Retinal pigment epithelial cell (primary cell): ENCODE measurements around the gene BACE2.
"Not testable (repeated sequence)": the region's sequence is repeated elsewhere in the genome, so short reads cannot be mapped to it uniquely, and the experiment has no call there.

Source experiments
- DNase-seq: peaks from one replicate; pipeline ENCODE4 v3.0.0-alpha.2; 2010; ENCODE audit warnings: low read depth
- H3K4me3 ChIP-seq: 2 replicates; pipeline ENCODE4 v1.5.1; 2011; ENCODE audit warnings: mild to moderate bottlenecking, low read length, control low read depth, moderate library complexity
- TF ChIP-seq, protein P1 (sequence below): conservative IDR thresholded peaks from 2 replicates; pipeline ENCODE4 v1.5.1; 2011; ENCODE audit warnings: low read depth, low read length, control low read depth, inconsistent platforms

Gene BACE2

DNA sequence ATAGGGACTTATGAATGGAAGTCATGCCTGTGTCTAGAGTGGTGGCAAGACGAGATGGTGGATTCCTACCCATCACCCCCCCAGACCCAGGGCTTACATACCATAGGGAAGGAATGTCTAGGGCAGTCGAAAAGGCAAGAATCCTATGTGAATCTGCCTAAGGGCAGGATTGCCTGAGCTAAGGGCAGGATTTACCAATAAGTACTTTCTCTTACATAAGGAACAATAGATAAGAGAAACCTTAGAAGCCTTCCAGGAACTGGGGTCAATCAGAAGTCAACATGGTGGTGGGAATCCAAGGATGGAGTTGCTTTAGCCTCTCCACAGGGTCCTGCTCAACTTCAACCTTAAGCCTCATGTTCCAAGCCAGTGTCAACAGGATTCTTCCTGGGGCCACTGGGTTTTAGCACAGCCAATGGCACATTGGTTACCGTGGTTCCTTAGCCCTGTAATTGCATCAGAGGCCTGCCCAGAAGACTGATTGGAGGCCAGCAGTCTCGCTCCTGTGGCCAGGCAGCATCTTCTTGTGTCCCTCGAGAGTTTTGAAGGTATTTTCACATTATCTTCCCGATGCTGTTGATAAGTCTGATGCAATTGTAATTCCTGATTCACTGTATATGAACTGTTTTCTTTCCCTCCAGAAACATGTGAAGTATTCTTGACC, 20.7 kb downstream of the BACE2 start:
- DNase-seq, result no peak
- TF ChIP-seq, protein P1, sequence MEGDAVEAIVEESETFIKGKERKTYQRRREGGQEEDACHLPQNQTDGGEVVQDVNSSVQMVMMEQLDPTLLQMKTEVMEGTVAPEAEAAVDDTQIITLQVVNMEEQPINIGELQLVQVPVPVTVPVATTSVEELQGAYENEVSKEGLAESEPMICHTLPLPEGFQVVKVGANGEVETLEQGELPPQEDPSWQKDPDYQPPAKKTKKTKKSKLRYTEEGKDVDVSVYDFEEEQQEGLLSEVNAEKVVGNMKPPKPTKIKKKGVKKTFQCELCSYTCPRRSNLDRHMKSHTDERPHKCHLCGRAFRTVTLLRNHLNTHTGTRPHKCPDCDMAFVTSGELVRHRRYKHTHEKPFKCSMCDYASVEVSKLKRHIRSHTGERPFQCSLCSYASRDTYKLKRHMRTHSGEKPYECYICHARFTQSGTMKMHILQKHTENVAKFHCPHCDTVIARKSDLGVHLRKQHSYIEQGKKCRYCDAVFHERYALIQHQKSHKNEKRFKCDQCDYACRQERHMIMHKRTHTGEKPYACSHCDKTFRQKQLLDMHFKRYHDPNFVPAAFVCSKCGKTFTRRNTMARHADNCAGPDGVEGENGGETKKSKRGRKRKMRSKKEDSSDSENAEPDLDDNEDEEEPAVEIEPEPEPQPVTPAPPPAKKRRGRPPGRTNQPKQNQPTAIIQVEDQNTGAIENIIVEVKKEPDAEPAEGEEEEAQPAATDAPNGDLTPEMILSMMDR, result no peak
- no peak overlapping the region for H3K4me3 ChIP-seq

DNA sequence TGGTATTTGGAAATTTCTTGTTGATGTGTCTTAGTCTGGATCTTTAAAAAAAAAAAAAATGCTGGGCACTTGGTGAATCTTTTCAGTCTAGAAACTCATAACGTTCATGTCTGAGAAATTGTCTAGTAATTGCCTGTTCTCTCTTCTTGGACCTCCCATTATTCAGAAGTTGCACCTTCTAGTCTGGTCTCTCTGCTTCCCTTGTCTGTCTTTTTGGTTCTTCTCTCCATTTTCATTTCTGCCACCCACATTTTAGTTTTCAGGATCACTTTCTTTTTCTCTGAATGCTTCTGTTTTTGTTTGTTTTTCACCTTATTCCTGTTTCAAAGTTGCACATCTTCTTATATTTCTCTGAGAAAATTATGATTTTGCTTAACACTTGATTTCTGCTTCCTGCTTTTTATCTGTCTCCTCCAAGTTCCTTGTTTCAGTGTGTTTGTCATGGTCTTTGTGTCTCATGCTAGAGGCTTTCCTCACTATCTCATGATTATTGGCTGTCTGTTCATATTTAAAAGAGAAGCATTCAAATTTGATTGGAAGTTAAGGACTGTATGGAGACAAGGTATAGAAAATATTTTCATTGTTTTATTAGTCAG, 21.3 kb downstream of the BACE2 start:
- H3K4me3 ChIP-seq, result no peak overlapping the region
- no peak for DNase-seq
- TF ChIP-seq, protein P1, result no peak

DNA sequence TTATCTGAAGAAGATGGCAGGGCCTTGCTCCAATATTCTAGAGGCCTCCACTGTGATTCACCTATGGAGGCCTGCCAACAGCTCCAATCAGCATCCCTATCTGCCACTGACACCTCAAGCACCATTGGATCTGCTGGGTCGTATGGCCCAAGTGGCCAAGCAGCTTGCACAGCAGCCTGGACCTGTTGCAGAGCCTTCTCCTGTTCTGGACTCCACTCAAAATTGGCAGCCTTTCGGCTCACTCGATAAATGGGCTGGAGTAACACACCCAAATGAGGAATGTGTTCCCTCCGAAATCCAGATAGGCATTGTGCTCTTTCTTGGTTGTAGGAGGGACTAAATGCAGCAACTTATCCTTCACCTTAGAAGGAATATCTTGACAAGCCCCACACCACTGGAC, 24.6 kb downstream of the BACE2 start:
- not testable (repeated sequence) for DNase-seq, H3K4me3 ChIP-seq

DNA sequence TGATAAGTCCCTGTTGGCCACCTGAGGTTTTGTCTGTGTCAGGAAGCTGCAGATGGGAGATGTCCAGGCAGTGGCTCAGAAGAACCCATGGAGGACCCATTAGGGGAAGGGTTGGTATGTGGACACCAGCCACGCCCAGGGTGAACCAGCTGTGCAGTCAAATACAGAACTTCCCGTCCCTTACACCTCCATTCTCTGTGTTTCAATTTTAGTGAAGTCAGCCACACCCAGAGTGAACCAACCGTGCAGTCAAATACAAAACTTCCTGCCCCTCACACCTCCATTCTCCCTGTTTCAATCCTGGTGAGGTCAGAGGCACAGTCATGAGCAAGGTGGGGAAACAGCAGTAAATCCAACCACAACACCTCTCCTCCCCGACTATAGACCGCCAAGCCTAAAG, 27.4 kb downstream of the BACE2 start:
- DNase-seq, result no peak
- H3K4me3 ChIP-seq, result no peak overlapping the region
- TF ChIP-seq, protein P1, result no peak

DNA sequence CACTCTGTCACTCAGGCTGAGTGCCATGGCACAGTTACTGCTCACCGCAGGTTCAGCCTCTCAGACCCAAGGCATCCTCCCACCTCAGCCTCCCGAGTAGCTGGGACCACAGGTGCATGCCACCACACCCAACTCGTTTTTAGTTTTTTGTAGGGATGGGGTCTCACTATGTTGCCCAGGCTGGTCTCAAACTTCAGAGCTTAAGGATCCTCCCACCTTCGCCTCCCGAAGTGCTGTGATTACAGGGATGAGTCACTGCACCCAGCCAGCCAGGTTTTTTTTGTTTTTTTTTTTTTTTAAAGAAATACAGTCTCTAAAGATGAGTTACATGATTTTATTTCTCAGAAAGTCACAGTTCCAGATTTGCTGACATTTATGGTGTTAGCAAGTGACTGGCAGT, 29.0 kb downstream of the BACE2 start:
- TF ChIP-seq, protein P1, result no peak
- DNase-seq, result no peak
- no peak overlapping the region for H3K4me3 ChIP-seq

DNA sequence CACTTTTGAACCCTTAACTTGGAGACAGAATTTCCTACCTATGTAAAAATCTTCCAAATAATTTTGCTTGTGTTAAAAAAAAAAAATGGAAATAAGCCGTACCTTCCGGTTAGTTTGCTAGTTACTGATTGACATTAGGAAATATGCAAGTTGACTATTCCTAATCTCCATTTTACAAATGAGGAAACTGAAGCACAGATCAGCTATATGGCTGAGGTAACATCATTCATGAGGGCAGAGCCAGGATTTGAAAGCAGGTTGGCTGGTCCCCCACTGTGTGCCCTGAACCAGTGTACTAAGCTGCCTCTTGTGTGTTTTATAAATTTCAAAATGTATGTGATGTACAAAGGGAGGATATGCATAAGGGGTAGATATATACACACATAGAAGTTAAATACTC, 29.6 kb downstream of the BACE2 start:
- TF ChIP-seq, protein P1, result no peak
- H3K4me3 ChIP-seq, result no peak overlapping the region
- no peak for DNase-seq

DNA sequence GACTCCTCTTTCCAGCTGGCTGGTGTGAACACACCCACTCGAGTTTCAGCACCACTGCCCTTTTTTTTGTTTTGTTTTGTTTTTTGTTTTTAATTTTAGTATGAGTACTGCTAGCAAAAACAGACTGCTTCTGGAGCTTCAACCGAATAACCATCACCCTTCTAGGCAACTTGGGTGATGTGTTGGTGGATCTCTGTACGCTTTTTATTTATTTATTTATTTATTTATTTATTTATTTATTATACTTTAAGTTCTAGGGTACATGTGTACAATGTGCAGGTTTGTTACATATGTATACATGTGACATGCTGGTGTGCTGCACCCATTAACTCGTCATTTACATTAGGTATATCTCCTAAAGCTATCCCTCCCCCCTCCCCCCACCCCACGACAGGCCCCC, 30.7 kb downstream of the BACE2 start:
- DNase-seq, H3K4me3 ChIP-seq: not testable (repeated sequence)

DNA sequence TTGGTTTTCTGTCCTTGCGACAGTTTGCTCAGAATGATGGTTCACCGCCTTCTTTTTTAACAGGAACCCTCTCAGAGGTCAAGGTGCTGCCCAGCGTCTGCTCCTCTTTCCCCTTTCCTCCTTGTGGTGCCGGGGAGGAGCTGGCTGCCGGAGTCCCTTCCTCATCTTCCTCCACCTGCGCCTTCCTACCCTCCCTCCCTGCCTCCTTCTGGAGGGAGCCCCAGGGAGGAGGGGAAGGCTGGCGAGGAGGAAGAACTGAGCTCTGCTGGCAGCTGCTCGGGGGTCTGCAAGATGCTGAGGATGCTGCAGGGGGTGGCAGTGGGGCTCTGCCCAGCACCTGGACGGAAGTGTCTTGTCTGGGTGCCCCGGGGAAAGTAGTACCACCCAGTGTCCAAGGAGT, 31.2 kb downstream of the BACE2 start:
- H3K4me3 ChIP-seq, result no peak overlapping the region
- TF ChIP-seq, protein P1, result no peak
- DNase-seq, result no peak
